IMR-90 (cell line): ENCODE measurements around the gene HACL1. TPM values are rescaled to one million over a fixed set of nuclear protein-coding genes. Genes with fewer than 3 reads are reported as not detected.

ENCODE experiments used
- ATAC-seq: fragments of 200-7000 bp; cut with Tn5 transposase; 2 replicates; pipeline ENCODE4 v1.9.1; 2020; ENCODE audit warnings: low read depth, mild to moderate bottlenecking, moderate library complexity
- BruUV-seq: library from RNA; stranded (reverse); fragments of 400-500 nt; replicated peaks from 2 replicates; lab custom pipeline; 2021; lab: Mats Ljungman, UMichigan
- CTCF ChIA-PET: fragments of 300-600 bp; formaldehyde crosslinking; extraction: SDS; loops from one replicate; lab custom pipeline; 2021; ENCODE audit warnings: antibody characterized with exemption; lab: Yijun Ruan, JAX
- POLR2A ChIA-PET: fragments of 300-600 bp; sonication (Branson Sonifier 250); formaldehyde crosslinking; loops from one replicate; lab custom pipeline; 2022; ENCODE audit warnings: antibody characterized with exemption; ENCODE audit not compliant: unreplicated experiment; lab: Charles Lee
- DNase-seq: peaks from one replicate; pipeline ENCODE4 v3.0.0; 2013
- H2AFZ ChIP-seq: replicated peaks from 2 replicates; pipeline ENCODE3; 2013; ENCODE audit warnings: low read length, mild to moderate bottlenecking; ENCODE audit not compliant: poor library complexity
- H2AK5ac ChIP-seq: 2 replicates; pipeline ENCODE4 v1.6.1; 2013; ENCODE audit warnings: low read depth, low read length, inconsistent platforms
- H2AK9ac ChIP-seq: replicated peaks from 2 replicates; pipeline ENCODE3; 2013; ENCODE audit warnings: mild to moderate bottlenecking, low read depth, low read length, moderate library complexity; ENCODE audit not compliant: poor library complexity
- H2BK120ac ChIP-seq: 2 replicates; pipeline ENCODE4 v1.6.1; 2013; ENCODE audit warnings: low read depth, low read length, inconsistent platforms
- H2BK15ac ChIP-seq: 3 replicates; pipeline ENCODE4 v1.6.1; 2013; ENCODE audit warnings: low read depth, low read length, inconsistent platforms
- H2BK20ac ChIP-seq: 2 replicates; pipeline ENCODE4 v1.6.1; 2013; ENCODE audit warnings: low read depth, mild to moderate bottlenecking, inconsistent platforms, low read length, moderate library complexity
- H2BK5ac ChIP-seq: 2 replicates; pipeline ENCODE4 v1.6.1; 2013; ENCODE audit warnings: mild to moderate bottlenecking, low read depth, low read length, inconsistent platforms; ENCODE audit not compliant: poor library complexity, severe bottlenecking
- H3K14ac ChIP-seq: replicated peaks from 2 replicates; pipeline ENCODE4 v1.6.1; 2013; ENCODE audit warnings: low read depth, low read length, inconsistent platforms
- H3K18ac ChIP-seq: 2 replicates; pipeline ENCODE4 v1.6.1; 2013; ENCODE audit warnings: low read depth, low read length, control low read depth
- H3K23ac ChIP-seq: 2 replicates; pipeline ENCODE4 v1.6.1; 2013; ENCODE audit warnings: low read depth, low read length, inconsistent platforms
- H3K27ac ChIP-seq: 2 replicates; pipeline ENCODE4 v1.5.1; 2013; ENCODE audit warnings: mild to moderate bottlenecking, control low read depth, low read length; ENCODE audit not compliant: insufficient read depth
- H3K27me3 ChIP-seq: 2 replicates; pipeline ENCODE4 v1.6.1; 2013; ENCODE audit warnings: low read length; ENCODE audit not compliant: control insufficient read depth, insufficient read depth
- H3K36me3 ChIP-seq: 2 replicates; pipeline ENCODE4 v1.6.1; 2013; ENCODE audit warnings: low read length, mixed read lengths; ENCODE audit not compliant: control insufficient read depth, insufficient read depth
- H3K4ac ChIP-seq: 2 replicates; pipeline ENCODE4 v1.6.1; 2013; ENCODE audit warnings: low read depth, low read length, inconsistent platforms
- H3K4me1 ChIP-seq: 2 replicates; pipeline ENCODE4 v1.6.1; 2013; ENCODE audit warnings: low read length, mixed read lengths; ENCODE audit not compliant: control insufficient read depth, insufficient read depth
- H3K4me2 ChIP-seq: 2 replicates; pipeline ENCODE4 v1.6.1; 2013; ENCODE audit warnings: low read depth, mild to moderate bottlenecking, control low read depth, low read length, moderate library complexity
- H3K4me3 ChIP-seq: 2 replicates; pipeline ENCODE4 v1.5.1; 2013; ENCODE audit warnings: low read depth, mild to moderate bottlenecking, control low read depth, low read length, moderate library complexity; ENCODE audit not compliant: insufficient read depth
- H3K56ac ChIP-seq: 2 replicates; pipeline ENCODE4 v1.6.1; 2013; ENCODE audit warnings: low read length, inconsistent platforms; ENCODE audit not compliant: insufficient read depth; ENCODE audit errors: extremely low read depth
- H3K79me1 ChIP-seq, 2 experiments: 2 replicates each; pipeline ENCODE4 v1.6.1; 2013; ENCODE audit warnings: low read length in 2 of 2, inconsistent platforms in 1 of 2, low read depth in 1 of 2
- H3K9ac ChIP-seq: 2 replicates; pipeline ENCODE4 v1.6.1; 2013; ENCODE audit warnings: low read depth, low read length, control low read depth
- H3K9me1 ChIP-seq: 2 replicates; pipeline ENCODE4 v1.6.1; 2013; ENCODE audit warnings: low read length, inconsistent platforms; ENCODE audit not compliant: insufficient read depth
- H3K9me3 ChIP-seq: 2 replicates; pipeline ENCODE4 v1.6.1; 2013; ENCODE audit warnings: low read length; ENCODE audit not compliant: control insufficient read depth, insufficient read depth
- H4K20me1 ChIP-seq: 2 replicates; pipeline ENCODE4 v1.6.1; 2013; ENCODE audit warnings: low read length, inconsistent platforms; ENCODE audit not compliant: insufficient read depth
- H4K5ac ChIP-seq: 2 replicates; pipeline ENCODE4 v1.6.1; 2013; ENCODE audit warnings: mild to moderate bottlenecking, low read depth, low read length, control low read depth
- H4K8ac ChIP-seq, 2 experiments: 2 replicates each; pipeline ENCODE4 v1.6.1; 2013; ENCODE audit warnings: low read depth in 2 of 2, low read length in 2 of 2, control low read depth in 1 of 2, inconsistent platforms in 1 of 2
- H4K91ac ChIP-seq: 2 replicates; pipeline ENCODE4 v1.6.1; 2013; ENCODE audit warnings: low read depth, low read length, inconsistent platforms; ENCODE audit not compliant: insufficient read depth
- CEBPB ChIP-seq: IDR thresholded peaks from 2 replicates; pipeline ENCODE4 v1.6.1; 2012; ENCODE audit warnings: low read depth, low read length, improper control_type of control experiment
- MAFK ChIP-seq: IDR thresholded peaks from 2 replicates; pipeline ENCODE4 v1.6.1; 2012; ENCODE audit warnings: low read depth, low read length, improper control_type of control experiment
- MXI1 ChIP-seq: IDR thresholded peaks from 2 replicates; pipeline ENCODE4 v1.6.1; 2012; ENCODE audit warnings: low read depth, mild to moderate bottlenecking, low read length, moderate library complexity, borderline replicate concordance
- RCOR1 ChIP-seq: IDR thresholded peaks from 2 replicates; pipeline ENCODE4 v1.6.1; 2012; ENCODE audit warnings: mild to moderate bottlenecking, low read length, improper control_type of control experiment; ENCODE audit not compliant: insufficient replicate concordance
- RFX5 ChIP-seq: IDR thresholded peaks from 2 replicates; pipeline ENCODE4 v1.8.0; 2012; ENCODE audit warnings: low read depth, mild to moderate bottlenecking, low read length, moderate library complexity
- WGBS, 2 experiments: methylation state at CpG; one replicate each; pipeline versions ENCODE4 v1.1.5 to v1.1.7; 2013; ENCODE audit warnings: missing lambda C conversion rate in 2 of 2; ENCODE audit not compliant: insufficient read length in 1 of 2; ENCODE audit errors: extremely low coverage in 2 of 2; 5-methylcytosine and 5-hydroxymethylcytosine counted together
- dilution Hi-C: fragments of 300-500 bp; cut with HindIII; formaldehyde crosslinking; loops from one replicate; pipeline ENCODE4 v1.14.3; 2018; ENCODE audit warnings: low sequenced_read_pairs; ENCODE audit not compliant: unreplicated experiment
- in situ Hi-C: fragments of 300-500 bp; cut with MboI; formaldehyde crosslinking; loops from 3 replicates; pipeline ENCODE4 v1.14.3; 2019; ENCODE audit warnings: low sequenced_read_pairs, inconsistent platforms, mixed read lengths
- intact Hi-C: fragments of 100-400 bp; cut with micrococcal nuclease; formaldehyde crosslinking; loops from 2 replicates; pipeline ENCODE4 v1.10.0; 2022
- polyA plus RNA-seq, 3 experiments: library from polyadenylated mRNA; depleted of rRNA; stranded (reverse); fragments of >200 nt; gene quantifications; 2 replicates each; pipeline ENCODE4 v1.2.3, GENCODE V29; 2012; ENCODE audit warnings: low replicate concordance in 1 of 3
- total RNA-seq: library from RNA; depleted of rRNA; stranded (reverse); fragments of >200 nt; gene quantifications from 2 replicates; pipeline ENCODE4 v1.2.3, GENCODE V29; 2012
- TF ChIP-seq, protein P1 (sequence below): fragments of 150-350 bp; IDR thresholded peaks from 2 replicates; pipeline ENCODE4 v1.6.1; 2017; ENCODE audit warnings: mild to moderate bottlenecking, antibody characterized with exemption, low read length, low read depth

The HACL1 gene
- total and polyA plus RNA-seq, 2 of the 4 experiments (the other 2 are of a cell fraction) = 9.9 to 28.1 TPM

DNA sequence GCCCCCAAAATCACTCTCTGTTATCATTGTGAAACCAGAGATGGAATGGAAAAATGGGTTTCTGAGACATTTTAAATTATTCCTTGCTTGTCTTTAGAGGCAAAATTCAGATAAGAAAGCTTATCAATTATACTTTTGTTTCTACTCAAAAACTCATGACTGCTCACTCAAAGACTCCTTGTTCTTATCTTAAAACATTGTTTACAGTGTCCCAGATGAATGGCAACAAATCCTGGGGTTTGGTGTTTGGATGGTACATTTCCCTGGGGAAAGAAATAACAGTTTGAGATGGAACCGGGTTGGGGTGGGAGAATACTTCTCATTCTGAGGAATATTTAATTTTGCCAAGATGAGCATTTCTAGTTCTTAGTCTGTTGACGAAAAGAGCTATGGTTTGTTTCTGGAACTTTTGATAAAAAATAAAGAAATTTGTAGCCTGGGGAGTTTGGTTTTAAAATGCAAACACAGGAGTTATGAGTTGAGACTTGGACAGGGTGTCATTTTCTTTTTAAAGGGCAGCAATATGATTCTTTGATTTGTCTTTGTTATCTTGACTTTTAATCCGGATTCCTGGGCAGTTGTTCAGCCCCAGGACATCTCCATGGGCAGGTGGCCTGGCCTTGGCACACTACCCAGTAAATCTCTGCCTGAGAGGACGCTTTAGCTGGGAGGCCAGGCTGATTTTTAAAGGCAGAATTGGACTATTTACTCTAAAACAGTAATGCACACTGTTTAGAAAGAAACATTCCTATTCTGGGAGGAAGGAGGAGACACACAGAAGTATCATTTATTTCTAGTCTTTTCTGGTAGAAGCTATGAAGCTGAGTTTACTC is 32.6 kb upstream of the HACL1 start:
- H3K14ac ChIP-seq = peak overlapping the region; percentile 82
- dilution Hi-C loops (no loop called here), in situ Hi-C loops (loop anchor here (25.0 kb wide), 2 partner anchors 428 to 603 kb away; no protein-coding TSS in a partner anchor), intact Hi-C loops (loop anchor here (5.0 to 10.0 kb wide), 3 partner anchors 163 to 611 kb away; partner anchors contain the start of gene ANKRD28)
- peak overlapping the region; percentile 92 for H2BK5ac ChIP-seq
- CTCF ChIA-PET = interaction anchor here (1.4 to 1.7 kb wide), 4 partner anchors 10 to 348 kb away, joined by 3 to 6 read pairs (median 5); no protein-coding TSS in a partner anchor
- H3K4me3 ChIP-seq = no peak overlapping the region
- H4K8ac ChIP-seq = peak overlapping the region; percentile 11 to 70; a peak in 3 of 4 replicates
- H3K4me2 ChIP-seq = peak overlapping the region; percentile 27; the same call in 1 of the 2 replicates
- H3K9ac ChIP-seq = no peak overlapping the region
- peak overlapping the region; percentile 69 for H4K5ac ChIP-seq
- H3K79me1 ChIP-seq = peaks cover 15 to 42% of the 10 kb centered on the region in 2 experiments; a peak in 3 of 4 replicates
- DNase-seq (peak; percentile 47), ATAC-seq (peak; percentile 33)
- H3K9me3 ChIP-seq = no peaks in the 10 kb centered on the region
- WGBS, 2 experiments = 44% methylated on average over 1 of the region's 4 CpGs; no CpG with 5 or more reads in 1 of the 2 experiments
- H3K56ac ChIP-seq = peak overlapping the region; percentile 56; the same call in 1 of the 2 replicates
- TF ChIP-seq MAFK (no peak), MXI1 (no peak), RFX5 (no peak), CEBPB (no peak), RCOR1 (no peak)
- TF ChIP-seq, protein P1, sequence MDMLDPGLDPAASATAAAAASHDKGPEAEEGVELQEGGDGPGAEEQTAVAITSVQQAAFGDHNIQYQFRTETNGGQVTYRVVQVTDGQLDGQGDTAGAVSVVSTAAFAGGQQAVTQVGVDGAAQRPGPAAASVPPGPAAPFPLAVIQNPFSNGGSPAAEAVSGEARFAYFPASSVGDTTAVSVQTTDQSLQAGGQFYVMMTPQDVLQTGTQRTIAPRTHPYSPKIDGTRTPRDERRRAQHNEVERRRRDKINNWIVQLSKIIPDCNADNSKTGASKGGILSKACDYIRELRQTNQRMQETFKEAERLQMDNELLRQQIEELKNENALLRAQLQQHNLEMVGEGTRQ = no peak
- peak overlapping the region; percentile 71; the same call in 1 of the 2 replicates for H3K23ac ChIP-seq
- H2AK5ac ChIP-seq = peak overlapping the region; percentile 24; the same call in 1 of the 2 replicates
- BruUV-seq = no TSS peak
- H3K36me3 ChIP-seq = no peaks in the 10 kb centered on the region
- H3K9me1 ChIP-seq = peaks cover 25% of the 10 kb centered on the region
- peak overlapping the region; percentile 93; the same call in 2 of the 3 replicates for H2BK15ac ChIP-seq
- H3K4me1 ChIP-seq = peaks cover 40% of the 10 kb centered on the region
- H2AFZ ChIP-seq = no peak overlapping the region
- peak overlapping the region; percentile 66 for H3K27ac ChIP-seq
- peak overlapping the region; percentile 83 for H2BK20ac ChIP-seq
- POLR2A ChIA-PET = interaction anchor here (1.1 kb wide), 1 partner anchor 163 kb away, joined by 3 read pairs; no protein-coding TSS in a partner anchor
- no peaks in the 10 kb centered on the region for H3K27me3 ChIP-seq
- peak overlapping the region; percentile 90 for H4K91ac ChIP-seq
- H2AK9ac ChIP-seq = no peak overlapping the region
- peak overlapping the region; percentile 81 for H3K4ac ChIP-seq
- peak overlapping the region; percentile 79 for H3K18ac ChIP-seq
- peak overlapping the region; percentile 89 for H2BK120ac ChIP-seq
- no peaks in the 10 kb centered on the region for H4K20me1 ChIP-seq
